ENCODE data around the gene APOE. TPM values are rescaled to one million over a fixed set of nuclear protein-coding genes. Genes with fewer than 3 reads are reported as not detected.
"Not testable (repeated sequence)": the region's sequence is repeated elsewhere in the genome, so short reads cannot be mapped to it uniquely, and the experiment has no call there.

Gene APOE
- 5,009 TPM for total RNA-seq

- DNase-seq (ENCODE audit: low spot score) (peak; percentile 89), ATAC-seq (peak; percentile 58)
Measured at GRCh38 chr19:44905437-44906160, at the start of gene APOE. APOE (plus strand) TSS chr19:44905796; CDS start chr19:44906625, 829 bp downstream.

DNA sequence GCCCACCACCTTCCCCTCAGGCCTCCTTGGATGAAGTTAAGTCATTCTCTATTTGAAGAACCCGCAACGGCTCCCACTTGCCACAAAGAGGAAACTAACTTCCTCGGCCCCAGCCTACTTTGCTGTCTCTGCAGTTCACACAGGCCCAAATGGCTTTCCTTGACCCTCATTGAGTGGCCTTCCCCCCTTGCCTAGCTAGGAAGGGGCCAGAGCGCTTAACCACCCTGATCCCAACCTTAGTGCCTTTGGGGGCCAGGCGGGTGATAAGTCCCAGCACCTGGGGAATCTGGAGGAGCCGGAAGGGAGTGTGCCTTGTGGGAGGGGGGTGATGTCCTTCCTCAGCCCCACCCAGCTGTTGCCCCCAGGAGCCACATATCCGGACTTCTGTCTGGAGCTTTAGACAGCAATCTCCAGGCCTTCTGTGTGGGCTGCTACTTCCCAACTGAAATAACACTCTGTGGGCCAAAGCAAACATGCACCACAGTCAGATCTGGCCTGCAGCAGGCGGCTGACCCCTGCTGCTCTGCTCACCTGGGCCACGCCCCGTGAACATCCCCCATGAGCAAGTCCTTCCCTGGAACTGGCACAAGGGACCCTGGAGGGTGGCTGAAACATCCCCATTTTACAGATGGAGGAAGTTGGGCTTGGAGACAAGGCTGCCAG is 49.0 kb upstream of the APOE start:
- DNase-seq (ENCODE audit: low spot score) = peak; percentile 74
- peak; percentile 78 for ATAC-seq

DNA sequence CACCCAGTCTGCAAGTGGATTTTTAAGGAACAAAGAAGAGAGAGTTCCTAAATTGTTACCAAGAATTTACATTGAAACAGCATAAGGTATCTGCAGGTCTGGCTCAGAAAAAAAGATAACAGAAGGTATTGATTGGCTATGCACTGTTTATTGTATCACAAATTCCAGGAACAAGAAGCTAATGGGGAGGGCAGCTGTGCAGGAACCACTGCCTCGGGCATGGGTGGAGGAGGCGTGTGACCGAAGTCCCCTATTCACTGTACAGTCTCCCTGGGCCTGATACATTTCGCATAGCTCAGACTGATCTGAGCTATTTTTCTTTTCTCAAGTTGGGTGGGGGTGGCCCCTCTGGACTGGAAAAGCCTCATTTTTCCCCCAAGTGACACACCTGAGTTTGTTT is 47.8 kb upstream of the APOE start:
- ATAC-seq = peak; percentile 39
- no peak for DNase-seq (ENCODE audit: low spot score)

DNA sequence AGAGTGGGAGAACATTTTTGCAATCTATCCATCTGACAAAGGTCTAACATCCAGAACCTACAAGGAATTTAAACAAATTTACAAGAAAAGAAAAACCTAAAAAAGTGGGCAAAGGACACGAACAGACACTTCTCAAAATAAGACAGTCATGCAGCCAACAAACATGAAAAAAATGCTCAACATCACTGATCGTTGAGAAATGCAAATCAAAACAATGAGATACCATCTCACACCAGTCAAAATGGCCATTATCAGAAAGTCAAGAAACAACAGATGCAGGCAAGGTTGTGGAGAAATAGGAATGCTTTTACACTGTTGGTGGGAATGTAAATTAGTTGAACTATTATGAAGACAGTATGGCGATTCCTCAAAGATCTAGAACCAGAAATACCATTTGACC is 44.0 kb upstream of the APOE start:
- not testable (repeated sequence) for ATAC-seq; DNase-seq (ENCODE audit: low spot score)

DNA sequence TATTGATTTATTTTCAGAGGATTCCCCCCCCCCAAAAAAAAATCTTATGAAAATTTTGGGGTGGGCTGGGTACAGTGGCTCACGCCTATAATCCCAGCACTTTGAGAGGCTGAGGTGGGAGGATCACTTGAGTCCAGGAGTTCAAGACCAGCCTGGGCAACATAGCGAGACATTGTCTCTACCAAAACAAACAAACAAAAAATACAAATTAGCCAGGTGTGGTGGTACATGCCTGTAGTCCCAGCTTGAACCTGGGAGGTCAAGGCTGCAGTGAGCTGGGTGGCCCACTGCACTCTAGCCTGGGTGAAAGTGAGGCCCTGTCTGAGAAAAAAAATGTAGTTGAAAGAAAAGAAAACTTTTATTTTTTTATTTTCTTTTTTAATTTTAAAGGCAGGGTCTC is 41.6 kb upstream of the APOE start:
- ATAC-seq (no peak), DNase-seq (ENCODE audit: low spot score) (no peak)

DNA sequence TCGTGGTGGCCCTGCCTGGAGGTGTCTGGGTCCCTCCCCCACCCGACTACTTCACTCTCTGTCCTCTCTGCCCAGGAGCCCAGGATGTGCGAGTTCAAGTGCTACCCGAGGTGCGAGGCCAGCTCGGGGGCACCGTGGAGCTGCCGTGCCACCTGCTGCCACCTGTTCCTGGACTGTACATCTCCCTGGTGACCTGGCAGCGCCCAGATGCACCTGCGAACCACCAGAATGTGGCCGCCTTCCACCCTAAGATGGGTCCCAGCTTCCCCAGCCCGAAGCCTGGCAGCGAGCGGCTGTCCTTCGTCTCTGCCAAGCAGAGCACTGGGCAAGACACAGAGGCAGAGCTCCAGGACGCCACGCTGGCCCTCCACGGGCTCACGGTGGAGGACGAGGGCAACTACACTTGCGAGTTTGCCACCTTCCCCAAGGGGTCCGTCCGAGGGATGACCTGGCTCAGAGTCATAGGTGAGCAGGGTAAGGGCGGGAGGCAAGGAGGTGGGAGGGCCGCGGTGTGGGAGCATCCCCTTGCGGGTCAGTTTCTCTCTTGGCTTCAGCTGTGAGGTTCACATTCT is 40.3 kb upstream of the APOE start:
- DNase-seq (ENCODE audit: low spot score) = no peak
- no peak for ATAC-seq

- DNase-seq (ENCODE audit: low spot score) (no peak), ATAC-seq (no peak)
Measured at GRCh38 chr19:44866664-44867063, 38.9 kb upstream of the APOE start.

- no peak for ATAC-seq
- no peak for DNase-seq (ENCODE audit: low spot score)
Measured at GRCh38 chr19:44867578-44867977, 38.0 kb upstream of the APOE start.

GRCh38 chr19:44869733-44870470 is 35.7 kb upstream of the APOE start:
- peak; percentile 20 for ATAC-seq
- DNase-seq (ENCODE audit: low spot score) = no peak

GRCh38 chr19:44871809-44872208 is 33.8 kb upstream of the APOE start:
- ATAC-seq = no peak

DNA sequence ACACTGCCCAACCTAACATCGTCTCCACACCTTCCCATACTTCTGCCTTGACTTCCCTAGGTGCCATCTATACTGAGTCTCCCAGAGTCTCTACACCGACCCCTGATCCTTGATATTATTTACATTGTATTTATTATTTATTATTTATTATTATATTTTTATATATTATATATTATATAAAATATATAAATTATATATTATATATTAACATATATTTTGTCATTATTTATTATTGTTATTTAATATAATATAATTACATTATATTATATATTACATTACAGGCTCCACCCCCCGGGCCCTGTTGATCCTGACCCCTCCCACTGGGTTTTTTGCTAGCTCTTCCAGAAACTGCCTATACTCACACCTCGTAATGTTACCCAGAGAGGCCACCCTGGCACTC is 32.9 kb upstream of the APOE start:
- DNase-seq (ENCODE audit: low spot score) (no peak), ATAC-seq (no peak)

More at GRCh38 chr19:44871809-44872208, 33.8 kb upstream of the APOE start:
- no peak for DNase-seq (ENCODE audit: low spot score)

DNA sequence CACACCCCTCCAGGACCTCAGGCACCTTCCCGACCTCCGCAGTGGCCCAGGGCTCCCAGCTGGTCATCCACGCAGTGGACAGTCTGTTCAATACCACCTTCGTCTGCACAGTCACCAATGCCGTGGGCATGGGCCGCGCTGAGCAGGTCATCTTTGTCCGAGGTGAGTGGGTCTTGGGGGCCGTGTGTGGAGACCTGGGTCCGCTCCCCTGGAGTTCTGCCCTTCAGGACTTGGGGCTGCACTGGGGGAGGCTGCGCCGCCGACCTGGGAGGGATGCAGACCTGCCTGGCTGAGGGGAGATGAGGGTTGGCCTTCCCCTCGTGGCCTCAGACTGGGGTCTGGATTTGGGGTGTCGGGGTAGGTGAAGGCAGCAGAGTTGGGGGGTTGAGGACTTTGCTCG is 31.3 kb upstream of the APOE start:
- DNase-seq (ENCODE audit: low spot score) = no peak
- ATAC-seq = no peak

- ATAC-seq (peak; percentile 19), DNase-seq (ENCODE audit: low spot score) (no peak)
Measured at GRCh38 chr19:44875666-44876451, 29.7 kb upstream of the APOE start.

GRCh38 chr19:44876930-44877535 is 28.6 kb upstream of the APOE start:
- ATAC-seq (no peak), DNase-seq (ENCODE audit: low spot score) (no peak)

DNA sequence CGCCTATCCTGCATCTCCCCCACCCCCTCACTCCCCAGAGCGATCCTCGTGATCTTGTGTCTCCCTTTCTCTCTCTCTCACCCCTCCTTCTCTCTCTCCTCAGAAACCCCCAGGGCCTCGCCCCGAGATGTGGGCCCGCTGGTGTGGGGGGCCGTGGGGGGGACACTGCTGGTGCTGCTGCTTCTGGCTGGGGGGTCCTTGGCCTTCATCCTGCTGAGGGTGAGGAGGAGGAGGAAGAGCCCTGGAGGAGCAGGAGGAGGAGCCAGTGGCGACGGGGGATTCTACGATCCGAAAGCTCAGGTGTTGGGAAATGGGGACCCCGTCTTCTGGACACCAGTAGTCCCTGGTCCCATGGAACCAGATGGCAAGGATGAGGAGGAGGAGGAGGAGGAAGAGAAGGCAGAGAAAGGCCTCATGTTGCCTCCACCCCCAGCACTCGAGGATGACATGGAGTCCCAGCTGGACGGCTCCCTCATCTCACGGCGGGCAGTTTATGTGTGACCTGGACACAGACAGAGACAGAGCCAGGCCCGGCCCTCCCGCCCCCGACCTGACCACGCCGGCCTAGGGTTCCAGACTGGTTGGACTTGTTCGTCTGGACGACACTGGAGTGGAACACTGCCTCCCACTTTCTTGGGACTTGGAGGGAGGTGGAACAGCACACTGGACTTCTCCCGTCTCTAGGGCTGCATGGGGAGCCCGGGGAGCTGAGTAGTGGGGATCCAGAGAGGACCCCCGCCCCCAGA is 27.3 kb upstream of the APOE start:
- ATAC-seq (no peak), DNase-seq (ENCODE audit: low spot score) (no peak)

DNA sequence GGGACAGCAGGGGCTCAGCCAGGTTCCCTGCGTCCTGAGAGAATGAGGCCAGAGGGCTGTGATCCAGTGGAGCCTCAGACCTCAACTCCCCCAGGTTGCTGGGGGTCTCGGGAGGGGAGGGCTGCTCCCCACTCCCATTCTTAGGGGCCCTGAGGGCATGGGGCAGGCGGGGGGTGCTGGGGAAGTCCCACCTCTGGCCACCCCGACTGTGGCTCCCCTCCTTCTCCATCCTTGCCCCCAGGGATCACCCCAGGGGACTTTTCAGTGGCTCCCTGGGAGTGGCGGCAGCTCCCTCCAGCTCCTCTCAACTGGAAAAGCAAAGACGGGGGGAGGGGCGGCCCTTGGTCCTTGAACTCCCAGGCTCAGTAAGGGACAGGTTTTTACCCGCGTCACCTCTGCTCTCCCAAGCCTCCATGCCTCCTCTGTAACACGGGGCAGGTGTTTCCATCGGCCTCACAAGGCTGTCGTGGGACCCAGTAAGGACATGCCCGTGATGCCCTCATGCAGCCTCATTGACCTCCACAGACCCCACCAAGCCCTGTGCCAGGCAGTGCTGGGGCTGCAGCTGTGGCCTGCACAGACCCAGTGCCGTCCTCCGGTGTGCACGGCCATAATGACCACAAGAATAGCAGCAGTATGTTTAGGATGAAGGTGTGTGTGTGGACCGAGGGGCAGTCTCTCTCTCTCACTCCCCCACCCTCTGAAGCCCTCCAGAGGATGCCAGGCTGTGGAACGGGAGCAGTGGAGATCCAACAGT is 26.1 kb upstream of the APOE start:
- ATAC-seq (no peak), DNase-seq (ENCODE audit: low spot score) (peak; percentile 43)

DNA sequence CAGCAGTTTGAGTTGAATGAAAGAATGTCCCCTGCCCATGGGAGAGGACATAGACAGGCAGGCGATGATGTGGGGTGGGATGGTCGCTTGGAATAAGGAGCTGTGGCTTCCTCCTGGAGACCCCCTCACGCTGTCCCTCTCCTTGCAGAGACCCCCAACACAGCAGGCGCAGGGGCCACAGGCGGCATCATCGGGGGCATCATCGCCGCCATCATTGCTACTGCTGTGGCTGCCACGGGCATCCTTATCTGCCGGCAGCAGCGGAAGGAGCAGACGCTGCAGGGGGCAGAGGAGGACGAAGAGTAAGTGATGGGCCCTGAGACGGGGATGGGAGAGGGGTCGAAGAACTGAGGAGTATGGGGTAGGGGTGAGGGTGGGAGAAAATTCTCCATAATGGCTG is 23.5 kb upstream of the APOE start:
- DNase-seq (ENCODE audit: low spot score) (no peak), ATAC-seq (no peak)

- DNase-seq (ENCODE audit: low spot score); ATAC-seq: not testable (repeated sequence)
Measured at GRCh38 chr19:44882619-44883397, 22.8 kb upstream of the APOE start.

All from left lobe of liver (tissue), 2 donors.